Coronary artery (tissue), 2 donors: ENCODE results near the gene DYNLRB2.
A peak's percentile ranks its signal among the peaks of the same experiment; 100 is the strongest.

Experiments used
- DNase-seq: peaks from one replicate; pipeline ENCODE4 v3.0.0-alpha.2; 2017; ENCODE audit warnings: low spot score
- H3K27ac ChIP-seq, 2 donors: fragments of 200-600 bp; sonication (generic); one replicate each; pipeline ENCODE4 v1.5.1; 2016 to 2019
- H3K4me3 ChIP-seq: fragments of 200-600 bp; sonication (generic); 2 replicates; pipeline ENCODE4 v1.5.1; 2016; ENCODE audit warnings: mild to moderate bottlenecking, moderate library complexity
- CTCF ChIP-seq: fragments of 200-600 bp; sonication (generic); IDR thresholded peaks from one replicate; pipeline ENCODE4 v1.5.1; 2019; ENCODE audit warnings: antibody characterized with exemption

Gene DYNLRB2

GRCh38 chr16:80526418-80527061 is 14.3 kb upstream of the DYNLRB2 start:
- no peak overlapping the region for H3K4me3 ChIP-seq
- DNase-seq, result no peak
- TF ChIP-seq CTCF, result peak; percentile 73
- H3K27ac ChIP-seq, result no peak overlapping the region

- no peak for DNase-seq
- no peak for TF ChIP-seq CTCF
- H3K4me3 ChIP-seq, result no peak overlapping the region
- H3K27ac ChIP-seq, result no peak overlapping the region
Observed at GRCh38 chr16:80527297-80527696, 13.5 kb upstream of the DYNLRB2 start.

- no peak for TF ChIP-seq CTCF
- DNase-seq, result no peak
- Histone ChIP-seq H3K27ac (no peak overlapping the region), H3K4me3 (no peak overlapping the region)
Observed at GRCh38 chr16:80530479-80530878, 10.3 kb upstream of the DYNLRB2 start.

GRCh38 chr16:80536238-80536637 is 4.6 kb upstream of the DYNLRB2 start:
- H3K27ac ChIP-seq, result no peak overlapping the region
- no peak overlapping the region for H3K4me3 ChIP-seq
- TF ChIP-seq CTCF, result no peak
- DNase-seq, result no peak

- Histone ChIP-seq H3K4me3 (peak overlapping the region; percentile 83), H3K27ac (peak overlapping the region; percentile 44 to 73)
- TF ChIP-seq CTCF, result no peak
- no peak for DNase-seq
Observed at GRCh38 chr16:80541306-80541694, 507 bp downstream of the DYNLRB2 start.

- H3K27ac ChIP-seq, result no peak overlapping the region
- DNase-seq, result no peak
- no peak overlapping the region for H3K4me3 ChIP-seq
- TF ChIP-seq CTCF, result no peak
Observed at GRCh38 chr16:80543162-80543561, 2.4 kb downstream of the DYNLRB2 start.

GRCh38 chr16:80544326-80544725 is 3.5 kb downstream of the DYNLRB2 start:
- Histone ChIP-seq H3K4me3 (no peak overlapping the region), H3K27ac (no peak overlapping the region)
- TF ChIP-seq CTCF, result no peak
- DNase-seq, result no peak
